Keratinocyte (primary cell): Measurements from ENCODE around the gene CASZ1. TPM values are rescaled to one million over a fixed set of nuclear protein-coding genes. Genes with fewer than 3 reads are reported as not detected.

Experiments used
- DNase-seq: peaks from one replicate; pipeline ENCODE4 v3.0.0-alpha.2; 2011; ENCODE audit warnings: low read depth, missing footprints, low spot score
- FAIRE-seq: peaks from 2 replicates; lab custom pipeline; 2011; peaks lifted over from hg19 to GRCh38; lab: Jason Lieb, UNC
- H2AFZ ChIP-seq: 2 replicates; pipeline ENCODE4 v1.6.0; 2012; ENCODE audit warnings: low read length, control low read depth, inconsistent platforms; ENCODE audit not compliant: control insufficient read depth
- H3K27ac ChIP-seq: 2 replicates; pipeline ENCODE4 v1.5.1; 2011; ENCODE audit warnings: low read length; ENCODE audit not compliant: control insufficient read depth, insufficient read depth
- H3K27me3 ChIP-seq: 3 replicates; pipeline ENCODE4 v1.6.0; 2011; ENCODE audit warnings: low read length; ENCODE audit not compliant: control insufficient read depth, insufficient read depth; ENCODE audit errors: extremely low read depth
- H3K36me3 ChIP-seq, 2 experiments: 2 replicates in 1 of 2; 3 replicates in 1 of 2; pipeline ENCODE4 v1.5.1; 2011; ENCODE audit warnings: low read length in 2 of 2, mild to moderate bottlenecking in 1 of 2; ENCODE audit not compliant: control insufficient read depth in 2 of 2, insufficient read depth in 2 of 2; ENCODE audit errors: extremely low read depth in 1 of 2
- H3K4me1 ChIP-seq: 3 replicates; pipeline ENCODE4 v1.5.1; 2011; ENCODE audit warnings: low read length; ENCODE audit not compliant: control insufficient read depth, insufficient read depth; ENCODE audit errors: extremely low read depth
- H3K4me2 ChIP-seq: 3 replicates; pipeline ENCODE4 v1.6.0; 2011; ENCODE audit warnings: low read depth, low read length; ENCODE audit not compliant: control insufficient read depth, insufficient read depth; ENCODE audit errors: extremely low read depth
- H3K4me3 ChIP-seq, 3 experiments: fragments of 200-600 bp in 1 of 3; sonication (generic) in 1 of 3; 2 replicates in 2 of 3; 3 replicates in 1 of 3; pipeline ENCODE4 v1.5.1; 2011 to 2016; ENCODE audit warnings: low read length in 3 of 3, mild to moderate bottlenecking in 3 of 3, control low read depth in 2 of 3, inconsistent platforms in 1 of 3, low read depth in 1 of 3, mixed read lengths in 1 of 3, mixed run types in 1 of 3, moderate library complexity in 1 of 3; ENCODE audit not compliant: control insufficient read depth in 2 of 3, insufficient read depth in 2 of 3; ENCODE audit errors: extremely low read depth in 1 of 3
- H3K79me2 ChIP-seq: 2 replicates; pipeline ENCODE4 v1.6.0; 2012; ENCODE audit warnings: low read length; ENCODE audit not compliant: control insufficient read depth, insufficient read depth
- H3K9ac ChIP-seq: 3 replicates; pipeline ENCODE4 v1.6.0; 2011; ENCODE audit warnings: low read length; ENCODE audit not compliant: control insufficient read depth, insufficient read depth; ENCODE audit errors: extremely low read depth
- H3K9me1 ChIP-seq: 3 replicates; pipeline ENCODE4 v1.6.0; 2011; ENCODE audit warnings: low read length; ENCODE audit not compliant: control insufficient read depth, insufficient read depth; ENCODE audit errors: extremely low read depth
- H3K9me3 ChIP-seq: 2 replicates; pipeline ENCODE4 v1.5.1; 2012; ENCODE audit warnings: low read depth, low read length; ENCODE audit not compliant: control insufficient read depth
- H4K20me1 ChIP-seq: 3 replicates; pipeline ENCODE4 v1.6.0; 2011; ENCODE audit warnings: low read length; ENCODE audit not compliant: control insufficient read depth, insufficient read depth; ENCODE audit errors: extremely low read depth
- CTCF ChIP-seq, 3 experiments: IDR thresholded peaks in 1 of 3; conservative IDR thresholded peaks in 1 of 3; optimal IDR thresholded peaks in 1 of 3; 2 replicates in 2 of 3; 3 replicates in 1 of 3; pipeline versions ENCODE3 to v1.5.1; 2011; ENCODE audit warnings: low read length in 3 of 3, mild to moderate bottlenecking in 3 of 3, moderate library complexity in 2 of 3, control low read depth in 1 of 3, inconsistent platforms in 1 of 3; ENCODE audit not compliant: insufficient read depth in 2 of 3; ENCODE audit errors: extremely low read depth in 1 of 3
- EZH2 ChIP-seq: IDR thresholded peaks from one replicate; pipeline ENCODE4 v1.6.1; 2012; ENCODE audit warnings: inconsistent platforms, mild to moderate bottlenecking, low read length, moderate library complexity
- dilution Hi-C: fragments of 300-500 bp; cut with MboI; formaldehyde crosslinking; loops from one replicate; pipeline ENCODE4 v1.7.0; 2020; ENCODE audit warnings: low sequenced_read_pairs; ENCODE audit not compliant: extremely low pct_ligation_motif_present
- polyA plus RNA-seq, 5 experiments: library from polyadenylated mRNA; depleted of rRNA in 3 of 5; stranded (reverse) in 3 of 5; stranded (forward) in 1 of 5; unstranded in 1 of 5; fragments of >200 nt; gene quantifications; 1 replicate in 1 of 5; 2 replicates in 3 of 5; 3 replicates in 1 of 5; pipeline versions ENCODE4 v1.2.1 to v1.2.3, GENCODE V29; 2011 to 2012; ENCODE audit warnings: missing spikeins in 2 of 5, low read depth in 1 of 5, low replicate concordance in 1 of 5

The CASZ1 gene
- polyA plus RNA-seq, 1 donor (not counting 4 experiments of a cell fraction or from before 2014, with no cell fraction given): 2.8 TPM

- Histone ChIP-seq H3K4me3 (no peak overlapping the region), H3K9me1 (no peaks in the 10 kb centered on the region), H3K4me2 (no peak overlapping the region), H3K79me2 (no peaks in the 10 kb centered on the region), H2AFZ (no peak overlapping the region), H3K4me1 (no peaks in the 10 kb centered on the region), H3K27ac (no peak overlapping the region), H4K20me1 (no peaks in the 10 kb centered on the region), H3K9me3 (no peaks in the 10 kb centered on the region), H3K9ac (no peak overlapping the region), H3K36me3 (peaks cover 0 to 4% of the 10 kb centered on the region in 2 experiments), H3K27me3 (no peaks in the 10 kb centered on the region)
- DNase-seq (no peak), FAIRE-seq (no peak)
- dilution Hi-C loops: no loop called here
- TF ChIP-seq CTCF (optimal IDR thresholded peaks at IDR 0.05 in 1 of 3, IDR thresholded peaks at IDR 0.05 in 1 of 3, conservative IDR thresholded peaks at IDR 0.05 in 1 of 3; ENCODE audit: extremely low read depth in 1 of 3, insufficient read depth in 2 of 3, low read length in 3 of 3) (no peak), EZH2 (no peak)
Measured at GRCh38 chr1:10706376-10706913, 90.0 kb downstream of the CASZ1 start.

GRCh38 chr1:10705953-10706352, 90.5 kb downstream of the CASZ1 start:
- Histone ChIP-seq H2AFZ (no peak overlapping the region), H3K9ac (no peak overlapping the region), H3K79me2 (no peaks in the 10 kb centered on the region), H4K20me1 (no peaks in the 10 kb centered on the region), H3K9me1 (no peaks in the 10 kb centered on the region), H3K27ac (no peak overlapping the region), H3K36me3 (peaks cover 0 to 4% of the 10 kb centered on the region in 2 experiments), H3K4me1 (no peaks in the 10 kb centered on the region), H3K27me3 (no peaks in the 10 kb centered on the region), H3K4me2 (no peak overlapping the region), H3K9me3 (no peaks in the 10 kb centered on the region), H3K4me3 (no peak overlapping the region)
- FAIRE-seq: no peak
- TF ChIP-seq EZH2 (no peak), CTCF (optimal IDR thresholded peaks at IDR 0.05 in 1 of 3, IDR thresholded peaks at IDR 0.05 in 1 of 3, conservative IDR thresholded peaks at IDR 0.05 in 1 of 3; ENCODE audit: extremely low read depth in 1 of 3, insufficient read depth in 2 of 3, low read length in 3 of 3) (no peak)
- no peak for DNase-seq
- dilution Hi-C loops: no loop called here
